ENCODE measurements around the gene YAP1.

GRCh38 chr11:102230911-102231310 is 120.7 kb downstream of the YAP1 start:
- no peak for TF ChIP-seq CTCF (conservative IDR thresholded peaks at IDR 0.05; ENCODE audit: low read depth, low read length)
- TF ChIP-seq POLR2A (IDR thresholded peaks at IDR 0.05; ENCODE audit: low read depth, low read length): no peak
- TF ChIP-seq CEBPB (IDR thresholded peaks at IDR 0.05; ENCODE audit: low read depth, low read length): no peak
- TF ChIP-seq MAFK (IDR thresholded peaks at IDR 0.05; ENCODE audit: low read depth, low read length): no peak
- TF ChIP-seq RAD21 (IDR thresholded peaks at IDR 0.05; ENCODE audit: low read length): no peak
- TF ChIP-seq RCOR1 (IDR thresholded peaks at IDR 0.05; ENCODE audit: insufficient replicate concordance, low read length): no peak
- TF ChIP-seq SMC3 (IDR thresholded peaks at IDR 0.05; ENCODE audit: low read depth, low read length): no peak
- no peak for TF ChIP-seq BHLHE40 (IDR thresholded peaks at IDR 0.05; ENCODE audit: low read depth, low read length)
- no peak for TF ChIP-seq RFX5 (IDR thresholded peaks at IDR 0.05; ENCODE audit: low read depth, low read length)
- TF ChIP-seq FOS (IDR thresholded peaks at IDR 0.05; ENCODE audit: low read depth, low read length): no peak
- TF ChIP-seq MXI1 (IDR thresholded peaks at IDR 0.05; ENCODE audit: borderline replicate concordance, low read depth, low read length): no peak
- no peak for TF ChIP-seq NFE2L2 (IDR thresholded peaks at IDR 0.05; ENCODE audit: low read depth, low read length)
- TF ChIP-seq MAZ (IDR thresholded peaks at IDR 0.05; ENCODE audit: borderline replicate concordance, low read depth, low read length): no peak
- TF ChIP-seq, protein P1, sequence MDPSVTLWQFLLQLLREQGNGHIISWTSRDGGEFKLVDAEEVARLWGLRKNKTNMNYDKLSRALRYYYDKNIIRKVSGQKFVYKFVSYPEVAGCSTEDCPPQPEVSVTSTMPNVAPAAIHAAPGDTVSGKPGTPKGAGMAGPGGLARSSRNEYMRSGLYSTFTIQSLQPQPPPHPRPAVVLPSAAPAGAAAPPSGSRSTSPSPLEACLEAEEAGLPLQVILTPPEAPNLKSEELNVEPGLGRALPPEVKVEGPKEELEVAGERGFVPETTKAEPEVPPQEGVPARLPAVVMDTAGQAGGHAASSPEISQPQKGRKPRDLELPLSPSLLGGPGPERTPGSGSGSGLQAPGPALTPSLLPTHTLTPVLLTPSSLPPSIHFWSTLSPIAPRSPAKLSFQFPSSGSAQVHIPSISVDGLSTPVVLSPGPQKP (IDR thresholded peaks at IDR 0.05; ENCODE audit: borderline replicate concordance, low read depth, low read length): no peak
